ENCODE data around the gene ILKAP.

ILKAP gene

DNA sequence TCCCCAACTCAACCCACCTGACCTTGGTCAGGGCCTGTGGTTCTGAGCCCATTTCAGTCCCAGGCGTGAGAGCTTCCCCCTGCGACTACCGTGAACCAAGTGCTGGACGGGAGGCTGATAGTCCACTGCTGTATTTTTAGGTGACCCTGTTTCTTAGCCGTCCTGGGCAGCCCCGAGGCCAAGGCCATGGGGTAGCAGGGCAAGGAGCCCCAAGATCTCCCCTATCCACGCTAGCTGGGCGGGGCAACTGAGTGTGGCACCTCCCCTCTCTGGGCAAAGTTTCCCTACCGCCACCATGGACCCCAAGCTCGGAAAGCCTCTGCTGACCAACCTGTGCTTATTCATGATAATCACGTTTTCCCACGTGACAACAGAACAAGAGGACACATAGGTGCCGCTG lies 65.6 kb downstream of the ILKAP start:
- no peak for DNase-seq (ENCODE audit: low read depth in 1 of 2, low spot score in 1 of 2)

DNA sequence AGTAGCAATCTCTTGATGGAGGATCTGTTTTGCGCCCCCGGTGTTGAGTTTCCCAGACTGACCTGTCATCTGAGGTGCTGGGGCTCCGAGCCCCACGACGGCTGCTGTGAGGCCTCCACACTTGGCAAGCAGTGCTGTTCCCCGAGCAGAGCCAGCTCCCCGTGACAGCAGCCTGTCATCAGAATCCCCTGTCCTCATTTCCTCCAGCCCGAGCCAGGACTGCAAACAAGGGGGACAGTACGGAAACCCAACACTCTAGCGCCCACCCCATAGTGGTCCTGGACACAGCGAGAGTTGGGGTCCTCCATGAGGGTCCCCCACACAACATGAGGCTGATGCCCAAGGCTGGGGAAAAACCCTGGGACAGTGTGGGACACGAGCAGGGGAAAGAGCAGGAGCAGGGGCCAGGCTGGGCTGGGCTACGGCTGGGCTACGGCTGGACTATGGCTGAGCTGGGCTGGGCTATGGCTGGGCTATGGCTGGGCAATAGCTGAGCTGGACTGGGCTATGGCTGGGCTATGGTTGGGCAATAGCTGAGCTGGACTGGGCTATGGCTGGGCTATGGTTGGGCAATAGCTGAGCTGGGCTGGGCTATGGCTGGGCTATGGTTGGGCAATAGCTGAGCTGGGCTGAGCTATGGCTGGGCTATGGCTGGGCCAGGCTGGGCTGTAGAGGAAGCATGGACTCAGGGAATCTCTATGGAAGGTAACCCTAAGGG lies 66.5 kb downstream of the ILKAP start:
- DNase-seq (ENCODE audit: low read depth in 1 of 2, low spot score in 1 of 2) = no peak

DNA sequence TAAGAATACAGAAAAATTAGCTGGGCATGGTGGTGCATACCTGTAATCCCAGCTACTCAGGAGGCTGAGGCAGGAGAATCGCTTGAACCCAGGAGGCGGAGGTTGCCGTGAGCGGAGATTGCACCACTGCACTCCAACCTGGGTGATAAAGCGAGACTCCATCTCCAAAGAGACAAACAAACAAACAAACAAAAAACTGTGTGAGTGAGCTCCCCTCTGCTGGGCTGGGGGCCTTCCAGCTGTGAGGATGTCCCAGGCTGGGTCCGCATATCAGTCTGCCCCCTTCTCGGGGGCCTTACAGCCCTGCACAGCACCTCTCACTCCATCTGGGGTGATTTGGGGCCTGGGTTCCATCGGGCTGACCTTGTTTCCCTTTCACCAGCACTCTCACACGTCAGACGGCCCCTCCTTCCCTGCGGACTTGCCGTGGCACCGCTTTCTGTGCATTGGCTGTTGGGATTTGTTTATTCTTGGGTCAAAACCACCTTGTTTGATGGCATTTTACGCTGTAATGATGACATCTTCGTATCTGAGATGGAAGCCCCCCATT lies 67.8 kb downstream of the ILKAP start:
- DNase-seq (ENCODE audit: low read depth in 1 of 2, low spot score in 1 of 2) = no peak

DNA sequence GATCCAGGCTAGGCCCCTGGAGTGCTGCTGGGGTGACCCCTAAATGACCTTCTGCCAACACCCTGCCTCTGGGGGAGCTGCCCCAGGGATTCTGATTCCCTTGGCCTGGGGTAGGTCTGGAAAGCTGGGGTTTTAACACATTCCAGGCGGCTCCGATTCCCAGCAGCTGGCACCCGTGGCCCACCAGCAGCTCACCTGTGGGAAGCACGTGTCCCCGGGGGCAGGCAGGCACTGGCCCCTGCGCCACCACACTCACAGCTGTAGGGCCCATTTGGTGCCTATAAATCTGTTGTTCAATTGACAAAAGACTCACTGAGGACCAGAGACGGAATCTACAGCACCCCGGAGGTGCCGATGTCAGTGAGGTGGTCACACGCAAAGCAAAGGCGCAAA lies 69.1 kb downstream of the ILKAP start:
- no peak for DNase-seq (ENCODE audit: low read depth in 1 of 2, low spot score in 1 of 2)

DNA sequence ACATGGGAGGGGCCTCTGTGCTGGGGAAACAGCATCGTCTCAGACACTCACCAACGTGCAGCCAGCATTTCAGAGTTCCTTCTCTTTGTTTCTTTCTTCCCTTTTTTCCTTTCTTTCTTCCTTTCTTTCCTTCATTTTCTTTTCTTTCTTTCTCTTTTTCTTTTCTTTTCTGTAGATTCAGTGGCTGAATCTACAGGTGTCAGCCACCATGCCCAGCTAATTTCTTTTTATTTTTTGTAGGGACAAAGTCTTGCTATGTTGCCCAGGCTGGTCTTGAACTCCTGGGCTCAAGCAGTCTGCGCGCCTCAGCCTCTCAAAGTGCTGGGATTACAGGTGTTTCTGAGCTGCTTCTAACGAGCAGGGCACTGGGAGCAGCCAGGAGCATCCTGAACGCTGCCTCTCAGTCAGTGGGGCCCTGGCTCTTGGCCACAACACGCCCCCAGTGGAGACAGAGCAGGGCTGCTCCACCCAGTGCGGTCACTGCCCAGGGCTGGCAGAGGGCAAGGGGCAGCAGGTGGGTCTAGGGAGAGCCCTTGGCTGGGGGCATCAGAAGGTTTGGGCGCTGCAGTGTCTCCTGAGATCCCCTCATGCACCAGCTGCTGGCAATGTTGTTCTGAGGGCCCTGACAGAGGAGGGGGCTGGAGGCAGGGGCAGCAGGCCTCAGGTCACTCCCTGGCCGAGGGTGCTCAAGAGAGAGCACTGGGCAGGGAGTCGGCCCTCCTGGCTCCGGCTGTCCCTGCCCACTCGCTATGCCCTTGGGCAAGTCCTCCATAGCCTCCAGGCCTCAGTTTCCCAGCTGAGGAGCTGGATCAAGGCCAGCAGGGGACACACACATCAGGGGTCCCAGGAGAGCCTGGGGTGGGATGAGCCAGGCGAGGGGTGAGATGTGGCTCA lies 69.7 kb downstream of the ILKAP start:
- DNase-seq (ENCODE audit: low read depth in 1 of 2, low spot score in 1 of 2) = no peak

DNA sequence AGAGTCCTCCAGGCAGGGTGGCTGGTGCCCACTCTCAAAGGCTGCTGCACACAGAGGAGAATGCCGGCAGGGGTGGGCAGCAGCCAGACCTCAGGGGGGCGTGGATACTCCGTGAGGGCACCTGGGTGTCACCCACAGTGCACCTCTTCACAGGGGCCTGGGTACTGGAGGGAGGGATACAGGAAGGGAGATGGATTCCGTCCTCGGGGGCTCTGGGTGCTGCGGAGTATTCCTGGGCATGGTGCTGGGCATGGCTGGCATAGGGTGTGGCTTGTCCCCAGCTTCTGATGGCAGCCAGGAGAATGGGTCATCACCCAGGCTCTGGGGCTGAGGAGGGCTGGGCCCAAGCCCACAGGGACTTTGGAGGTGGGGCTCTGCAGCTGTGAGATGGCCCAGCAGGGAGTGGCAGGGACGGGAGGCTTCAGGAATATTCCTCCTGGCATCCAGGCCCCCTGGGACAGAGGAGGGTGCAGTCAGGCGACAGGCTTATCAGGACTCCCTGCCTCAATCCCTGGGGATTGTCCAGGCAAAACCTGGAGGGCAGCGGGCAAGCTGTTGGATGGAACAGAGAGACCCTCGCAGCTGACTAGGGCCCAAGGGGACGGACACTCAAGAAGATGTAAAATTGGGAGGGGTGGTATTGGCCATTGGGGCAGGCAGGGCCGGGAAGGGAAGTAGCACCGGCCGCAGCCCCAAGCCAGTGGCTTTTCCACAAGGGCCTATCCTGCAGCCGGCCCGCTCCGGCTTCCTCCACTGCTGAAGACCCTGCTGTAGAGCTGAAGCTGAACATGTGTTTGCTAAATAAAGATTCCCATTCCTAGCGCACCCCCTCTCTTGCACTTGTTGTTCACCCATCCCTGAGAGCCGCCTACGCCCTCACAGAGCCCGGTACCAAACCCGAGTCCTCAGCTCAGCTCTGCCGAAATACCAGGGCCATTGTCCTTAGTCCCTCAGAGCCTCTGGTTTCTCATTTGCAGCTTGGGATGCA lies 70.7 kb downstream of the ILKAP start:
- no peak for DNase-seq (ENCODE audit: low read depth in 1 of 2, low spot score in 1 of 2)

DNA sequence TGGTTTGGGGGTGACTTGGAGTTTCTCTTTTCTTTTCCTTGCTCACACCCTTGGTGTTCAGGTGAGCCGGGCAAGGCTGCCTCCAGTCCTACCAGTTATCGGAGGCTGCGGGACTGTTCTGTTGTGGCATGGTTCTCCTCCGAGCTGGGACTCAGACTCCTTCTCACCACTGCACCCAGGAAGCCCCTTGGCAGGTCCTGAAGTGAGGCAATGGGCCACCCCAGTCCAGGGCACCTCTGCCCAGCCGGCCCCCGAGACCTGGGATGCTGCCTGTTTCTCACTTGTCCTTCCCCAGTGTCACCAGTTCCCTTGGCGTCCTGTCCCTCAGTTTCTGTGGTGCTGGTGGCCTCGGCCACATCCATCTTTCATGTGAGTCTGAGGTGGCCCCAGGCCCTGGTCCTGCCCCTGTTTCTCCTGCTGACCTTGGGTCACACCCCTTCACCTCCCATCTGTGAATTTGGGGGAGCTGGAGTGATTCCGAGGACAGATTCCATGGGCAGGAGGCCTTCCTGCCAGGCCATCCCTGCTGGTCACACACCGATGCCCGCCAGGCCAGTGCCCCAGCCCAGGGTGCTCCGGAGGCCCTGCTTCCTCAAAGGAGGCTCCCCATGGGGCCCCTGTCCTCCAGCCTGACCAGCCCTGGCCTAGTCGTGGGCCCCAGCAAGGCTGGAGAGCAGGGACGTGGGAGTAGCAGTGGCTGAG lies 71.6 kb downstream of the ILKAP start:
- no peak for DNase-seq (ENCODE audit: low read depth in 1 of 2, low spot score in 1 of 2)

DNA sequence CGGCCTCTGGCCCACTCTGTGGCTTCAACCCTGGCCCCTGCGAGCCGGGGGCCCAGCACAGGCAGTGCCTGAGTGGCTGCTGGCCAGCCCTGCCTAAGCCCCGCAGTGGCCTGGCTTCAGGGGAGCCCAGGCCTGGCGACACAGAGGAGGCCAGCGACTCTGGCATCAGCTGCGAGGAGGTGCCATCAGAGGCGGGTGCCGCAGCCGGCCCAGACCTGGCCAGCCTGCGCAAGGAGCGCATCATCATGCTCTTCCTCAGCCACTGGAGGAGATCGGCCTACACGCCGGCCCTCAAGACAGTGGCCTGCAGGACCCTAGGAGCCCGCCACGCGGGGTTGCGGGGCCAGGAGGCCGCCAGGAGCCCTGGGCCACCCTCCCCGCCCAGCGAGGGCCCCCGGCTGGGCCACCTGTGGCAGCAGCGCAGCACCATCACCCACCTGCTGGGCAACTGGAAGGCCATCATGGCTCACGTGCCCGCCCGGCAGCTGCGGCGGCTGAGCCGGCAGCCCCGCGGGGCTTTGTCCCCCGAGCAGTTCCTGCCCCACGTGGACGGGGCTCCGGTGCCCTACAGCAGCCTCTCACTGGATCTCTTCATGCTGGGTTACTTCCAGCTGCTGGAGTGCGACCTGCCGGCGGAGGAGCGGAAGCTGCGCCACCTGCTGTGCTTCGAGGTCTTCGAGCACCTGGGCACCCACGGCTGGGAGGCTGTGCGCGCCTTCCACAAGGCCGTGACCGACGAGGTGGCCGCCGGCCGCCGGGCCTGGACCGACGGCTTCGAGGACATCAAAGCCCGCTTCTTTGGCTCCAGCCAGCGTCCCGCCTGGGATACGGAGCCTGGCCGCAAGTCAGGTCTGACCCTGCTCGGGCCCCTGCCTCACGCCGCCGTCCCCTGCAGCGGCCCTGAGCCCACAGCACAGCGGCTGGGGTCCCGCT lies 72.5 kb downstream of the ILKAP start:
- no peak for DNase-seq (ENCODE audit: low read depth in 1 of 2, low spot score in 1 of 2)

DNA sequence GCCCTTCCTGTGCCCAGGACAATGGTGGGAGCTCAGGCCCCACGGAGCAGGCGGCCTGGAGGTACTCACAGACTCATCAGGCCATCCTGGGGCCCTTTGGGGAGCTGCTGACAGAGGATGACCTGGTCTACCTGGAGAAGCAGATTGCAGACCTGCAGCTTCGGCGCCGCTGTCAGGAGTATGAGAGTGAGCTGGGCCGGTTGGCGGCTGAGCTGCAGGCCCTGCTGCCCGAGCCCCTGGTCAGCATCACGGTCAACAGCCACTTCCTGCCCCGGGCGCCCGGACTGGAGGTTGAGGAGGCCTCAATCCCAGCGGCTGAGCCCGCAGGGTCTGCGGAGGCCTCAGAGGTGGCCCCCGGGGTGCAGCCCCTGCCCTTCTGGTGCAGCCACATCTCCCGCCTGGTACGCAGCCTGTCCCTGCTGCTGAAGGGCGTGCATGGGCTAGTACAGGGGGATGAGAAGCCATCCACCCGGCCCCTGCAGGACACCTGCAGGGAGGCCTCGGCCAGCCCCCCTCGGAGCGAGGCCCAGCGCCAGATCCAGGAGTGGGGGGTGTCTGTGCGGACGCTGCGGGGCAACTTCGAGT lies 73.3 kb downstream of the ILKAP start:
- no peak for DNase-seq (ENCODE audit: low read depth in 1 of 2, low spot score in 1 of 2)

DNA sequence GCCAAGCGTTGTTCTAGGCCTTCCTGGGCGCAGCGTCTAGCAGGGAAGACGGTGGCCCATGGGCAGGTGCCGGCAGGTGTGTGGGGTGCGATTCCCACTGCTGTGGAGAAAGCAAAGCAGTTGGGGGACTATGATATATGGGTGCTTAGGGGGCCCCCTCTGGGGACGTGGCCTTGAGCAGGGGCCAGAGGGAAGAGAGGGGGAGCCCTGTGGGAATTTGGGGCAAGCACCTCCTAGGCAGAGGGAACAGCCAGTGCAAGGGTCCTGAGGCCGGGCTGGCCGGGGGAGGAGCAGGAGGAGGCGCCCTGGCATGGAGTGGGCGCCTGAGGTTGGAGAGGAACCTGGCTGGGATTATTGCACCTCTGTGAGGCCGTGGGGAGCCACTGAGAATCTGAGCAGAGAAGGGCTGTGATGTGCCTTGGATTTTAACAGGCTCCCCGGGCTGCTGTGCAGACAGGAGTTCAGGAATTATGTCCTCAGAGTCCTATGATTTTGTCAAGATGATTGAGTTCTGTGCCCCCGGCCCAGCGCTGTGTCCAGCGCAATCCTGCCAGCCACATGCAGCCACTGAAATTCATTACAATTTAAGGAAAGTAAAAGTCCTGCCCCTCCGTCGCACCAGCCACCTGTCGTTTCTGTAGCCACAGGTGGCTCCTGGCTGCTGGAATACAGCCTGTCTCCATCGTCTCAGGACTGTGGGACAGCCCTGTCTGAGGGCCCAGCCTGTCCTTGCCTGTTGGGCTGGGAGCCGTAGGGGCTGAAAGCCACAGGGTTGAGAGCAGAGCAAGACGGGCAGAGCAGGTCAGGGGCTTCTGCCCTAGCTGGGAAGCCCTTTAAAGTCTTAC lies 74.1 kb downstream of the ILKAP start:
- DNase-seq (ENCODE audit: low read depth in 1 of 2, low spot score in 1 of 2) = no peak

DNA sequence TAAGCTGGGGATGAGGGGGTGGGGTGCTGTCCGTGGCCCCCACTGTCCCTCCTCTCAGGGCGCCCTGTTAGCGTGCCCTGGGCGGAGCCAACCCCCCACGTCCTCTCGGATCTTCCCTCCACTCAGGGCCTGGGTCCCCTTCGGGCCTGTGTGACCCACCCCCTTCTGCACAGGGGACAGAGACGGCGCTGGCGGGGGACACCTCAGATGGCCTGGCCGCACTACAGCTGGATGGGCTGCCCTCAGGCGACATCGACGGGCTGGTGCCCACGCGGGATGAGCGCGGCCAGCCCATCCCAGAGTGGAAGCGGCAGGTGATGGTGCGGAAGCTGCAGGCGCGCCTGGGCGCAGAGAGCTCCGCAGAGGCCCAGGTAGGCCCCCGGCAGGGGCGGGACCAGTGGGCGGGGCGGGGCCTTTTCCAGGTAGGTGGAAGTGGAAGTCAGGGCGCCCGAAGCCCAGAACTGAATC lies 74.9 kb downstream of the ILKAP start:
- DNase-seq (ENCODE audit: low read depth in 1 of 2, low spot score in 1 of 2) = no peak

DNA sequence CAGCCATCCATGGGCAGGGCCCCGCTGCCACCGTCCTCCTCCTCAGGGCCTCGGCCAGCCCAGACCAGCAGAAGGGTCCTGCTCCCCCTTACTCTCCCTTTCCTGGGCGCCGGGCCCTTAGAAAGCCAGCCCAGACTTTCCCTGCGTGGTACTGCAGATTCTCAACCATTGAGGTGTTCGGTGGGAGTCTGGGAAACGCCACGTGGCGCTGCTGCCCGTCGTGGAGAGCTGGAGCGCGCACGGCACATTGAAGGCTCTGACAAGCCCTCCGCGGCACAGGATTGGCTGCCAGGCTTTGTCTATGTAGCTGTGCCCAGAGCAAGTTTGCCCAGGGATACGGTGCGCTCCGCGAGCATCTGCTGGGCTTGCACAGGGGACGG lies 75.4 kb downstream of the ILKAP start:
- no peak for DNase-seq (ENCODE audit: low read depth in 1 of 2, low spot score in 1 of 2)

DNA sequence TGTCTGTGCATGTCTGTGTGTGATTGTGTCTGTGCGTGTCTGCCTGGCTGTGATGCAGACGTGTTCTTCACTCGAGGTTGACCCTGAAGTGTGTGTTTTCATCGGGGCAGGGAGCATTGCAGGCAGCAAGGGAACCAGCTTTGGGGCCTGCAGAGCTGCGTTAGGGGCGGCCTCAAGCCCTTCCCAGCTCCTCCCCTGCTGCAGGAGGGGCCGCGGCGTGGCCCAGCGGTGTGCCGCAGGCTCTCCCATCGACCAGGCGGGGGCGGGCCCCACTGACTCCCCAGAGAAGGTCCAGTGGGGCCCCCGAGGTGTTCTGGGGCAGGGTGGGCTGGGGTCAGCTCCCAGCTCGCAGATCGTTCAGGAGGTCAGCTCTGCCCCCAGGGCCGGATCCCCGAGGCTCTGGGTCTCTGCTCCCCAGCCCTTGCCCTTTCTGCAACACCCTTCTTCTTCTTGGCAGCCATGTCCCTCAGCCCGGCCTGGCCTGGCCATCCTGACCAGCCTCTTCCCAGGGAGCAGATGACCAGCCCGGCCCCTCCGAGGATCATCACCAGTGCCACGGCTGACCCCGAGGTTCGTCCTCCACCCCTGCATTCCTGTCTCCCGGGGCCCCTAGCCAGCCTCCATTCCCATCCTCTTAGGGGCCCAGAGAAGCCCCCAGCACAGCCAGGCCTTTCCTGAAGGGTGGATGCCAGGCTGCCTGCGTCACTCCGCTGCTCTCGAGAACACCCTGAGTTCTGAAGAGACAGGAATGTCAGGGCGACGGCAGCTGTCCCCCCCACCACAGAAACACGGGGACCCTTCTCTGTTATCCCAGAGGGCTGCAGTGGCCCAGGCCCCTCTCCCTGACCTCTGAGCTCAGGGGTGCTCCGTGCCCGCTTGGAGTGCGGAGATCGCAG lies 76.1 kb downstream of the ILKAP start:
- no peak for DNase-seq (ENCODE audit: low read depth in 1 of 2, low spot score in 1 of 2)

DNA sequence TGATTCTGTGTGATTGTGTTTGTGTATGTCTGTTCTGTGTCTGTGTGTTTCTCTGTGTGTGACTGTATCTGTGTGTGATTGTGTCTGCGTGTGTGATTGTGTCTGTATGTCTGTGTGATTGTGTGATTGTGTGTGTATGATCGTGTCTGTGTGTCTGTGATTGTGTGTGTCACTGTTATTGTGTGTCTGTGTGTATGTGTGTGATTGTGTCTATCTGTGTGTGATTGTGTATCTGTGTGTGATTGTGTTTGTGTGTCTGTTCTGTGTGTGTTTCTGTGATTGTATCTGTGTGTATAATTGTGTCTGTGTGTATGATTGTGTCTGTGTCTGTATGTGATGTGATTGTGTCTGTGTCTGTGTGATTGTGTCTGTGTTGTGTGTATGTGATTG lies 76.7 kb downstream of the ILKAP start:
- no peak for DNase-seq (ENCODE audit: low read depth in 1 of 2, low spot score in 1 of 2)

DNA sequence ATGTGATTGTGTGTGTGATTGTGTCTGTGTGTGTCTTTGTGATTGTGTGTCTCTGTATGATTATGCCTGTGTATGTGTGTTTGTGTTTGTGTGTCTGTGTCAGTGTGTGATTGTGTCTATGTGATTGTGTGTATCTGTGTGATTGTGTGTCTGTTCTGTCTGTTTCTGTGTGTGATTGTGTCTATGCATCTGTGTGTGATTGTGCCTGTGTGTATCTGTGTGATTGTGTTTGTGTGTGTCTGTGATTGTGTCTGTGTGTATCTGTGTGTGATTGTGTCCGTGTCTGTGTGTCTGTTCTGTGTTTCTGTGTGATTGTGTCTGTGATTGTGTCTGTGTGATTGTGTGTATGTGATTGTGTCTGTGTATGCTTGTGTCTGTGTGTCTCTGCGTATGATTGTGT lies 77.2 kb downstream of the ILKAP start:
- DNase-seq (ENCODE audit: low read depth in 1 of 2, low spot score in 1 of 2) = no peak

DNA sequence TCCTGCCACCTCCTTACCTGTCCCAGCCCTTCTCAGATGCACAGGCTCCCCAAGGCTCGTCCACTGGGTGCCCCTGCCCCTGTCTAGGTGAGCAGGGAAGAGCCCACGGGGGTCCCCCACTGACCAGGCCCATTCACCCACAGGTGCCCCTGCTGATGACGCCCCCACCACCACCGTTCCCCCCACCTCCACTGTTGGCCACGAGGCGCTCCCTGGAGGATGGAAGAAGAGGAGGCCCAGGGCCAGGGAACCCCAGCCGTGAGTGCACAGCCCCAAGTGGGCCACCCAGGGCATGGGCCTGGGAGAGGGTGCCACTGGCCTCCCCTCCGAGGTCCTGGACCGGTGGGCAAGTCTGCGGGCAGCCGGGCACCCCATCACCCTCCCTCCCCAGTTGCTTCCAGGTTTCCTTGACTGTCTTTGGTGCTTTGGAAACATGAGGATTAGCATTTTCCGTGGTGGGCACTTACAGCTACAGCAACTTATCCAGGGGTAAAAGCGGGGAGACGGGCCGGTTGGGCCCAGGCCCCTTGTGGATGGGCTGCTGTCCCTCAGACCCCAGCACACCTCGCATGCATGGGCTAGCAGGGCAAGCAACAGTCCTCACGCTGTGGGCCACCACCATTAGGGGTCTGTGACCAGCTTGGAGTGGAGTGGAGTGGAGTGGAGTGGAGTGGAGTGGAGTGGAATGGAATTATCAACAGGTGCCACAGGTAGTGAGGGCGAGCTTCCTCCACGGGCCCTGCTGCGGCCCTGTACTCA lies 78.2 kb downstream of the ILKAP start:
- no peak for DNase-seq (ENCODE audit: low read depth in 1 of 2, low spot score in 1 of 2)
